ENCODE measurements around the gene DTX2. TPM values are rescaled to one million over a fixed set of nuclear protein-coding genes. Genes with fewer than 3 reads are reported as not detected.
"Not testable (repeated sequence)": the region's sequence is repeated elsewhere in the genome, so short reads cannot be mapped to it uniquely, and the experiment has no call there.

DTX2 gene
- total and polyA plus RNA-seq, 2 of the 4 experiments (the other 2 are of a cell fraction) = 1.8 to 7.7 TPM

GRCh38 chr7:76445577-76446008, 15.9 kb upstream of the DTX2 start:
- H2AFZ ChIP-seq (replicated peaks; ENCODE audit: low read length, poor library complexity); intact Hi-C loops (cut with micrococcal nuclease); H4K20me1 ChIP-seq (ENCODE audit: insufficient read depth, low read length); H3K9me3 ChIP-seq (ENCODE audit: control insufficient read depth, insufficient read depth, low read length); H2AK9ac ChIP-seq (replicated peaks; ENCODE audit: low read depth, low read length, poor library complexity); H3K9me1 ChIP-seq (ENCODE audit: insufficient read depth, low read length); dilution Hi-C loops (cut with HindIII; ENCODE audit: low sequenced_read_pairs, unreplicated experiment); POLR2A ChIA-PET (ENCODE audit: unreplicated experiment); H3K27me3 ChIP-seq (ENCODE audit: control insufficient read depth, insufficient read depth, low read length); BruUV-seq (replicated peaks); H3K79me1 ChIP-seq (ENCODE audit: low read depth in 1 of 2, low read length in 2 of 2); H3K36me3 ChIP-seq (ENCODE audit: control insufficient read depth, insufficient read depth, low read length); in situ Hi-C loops (cut with MboI; ENCODE audit: low sequenced_read_pairs); H3K4me1 ChIP-seq (ENCODE audit: control insufficient read depth, insufficient read depth, low read length); H3K4me3 ChIP-seq (ENCODE audit: insufficient read depth, low read depth, low read length); CTCF ChIA-PET: not testable (repeated sequence)
- H2BK5ac ChIP-seq (ENCODE audit: low read depth, low read length, poor library complexity, severe bottlenecking) = peak overlapping the region; percentile 93
- DNase-seq (peak; percentile 73), ATAC-seq (ENCODE audit: low read depth) (peak; percentile 89)
- H2BK20ac ChIP-seq (ENCODE audit: low read depth, low read length) = peak overlapping the region; percentile 96
- WGBS, 2 experiments (ENCODE audit: extremely low coverage in 2 of 2, insufficient read length in 1 of 2) = no CpG with 5 or more reads among the region's 5 CpGs
- H3K14ac ChIP-seq (replicated peaks; ENCODE audit: low read depth, low read length) = peak overlapping the region; percentile 99
- H3K27ac ChIP-seq (ENCODE audit: insufficient read depth, low read length) = peak overlapping the region; percentile 91
- peak overlapping the region; percentile 85 to 99 for H4K8ac ChIP-seq (ENCODE audit: low read depth in 2 of 2, low read length in 2 of 2)
- H4K5ac ChIP-seq (ENCODE audit: low read depth, low read length) = peak overlapping the region; percentile 58; the same call in 1 of the 2 replicates
- peak overlapping the region; percentile 69; the same call in 2 of the 3 replicates for H2BK15ac ChIP-seq (ENCODE audit: low read depth, low read length)
- H4K91ac ChIP-seq (ENCODE audit: insufficient read depth, low read depth, low read length) = peak overlapping the region; percentile 95
- H3K9ac ChIP-seq (ENCODE audit: low read depth, low read length) = peak overlapping the region; percentile 70; the same call in 1 of the 2 replicates
- peak overlapping the region; percentile 91 for H3K4ac ChIP-seq (ENCODE audit: low read depth, low read length)
- peak overlapping the region; percentile 73; the same call in 1 of the 2 replicates for H3K18ac ChIP-seq (ENCODE audit: low read depth, low read length)
- H3K56ac ChIP-seq (ENCODE audit: extremely low read depth, insufficient read depth, low read length) = peak overlapping the region; percentile 90
- H2BK120ac ChIP-seq (ENCODE audit: low read depth, low read length) = peak overlapping the region; percentile 97
- peak overlapping the region; percentile 93; the same call in 1 of the 2 replicates for H3K23ac ChIP-seq (ENCODE audit: low read depth, low read length)
- H3K4me2 ChIP-seq (ENCODE audit: low read depth, low read length) = peak overlapping the region; percentile 49
- peak overlapping the region; percentile 85 for H2AK5ac ChIP-seq (ENCODE audit: low read depth, low read length)

- H3K23ac ChIP-seq (ENCODE audit: low read depth, low read length); H3K9ac ChIP-seq (ENCODE audit: low read depth, low read length); H4K91ac ChIP-seq (ENCODE audit: insufficient read depth, low read depth, low read length); CTCF ChIA-PET; H3K36me3 ChIP-seq (ENCODE audit: control insufficient read depth, insufficient read depth, low read length); H3K9me3 ChIP-seq (ENCODE audit: control insufficient read depth, insufficient read depth, low read length); H4K8ac ChIP-seq (ENCODE audit: low read depth in 2 of 2, low read length in 2 of 2); in situ Hi-C loops (cut with MboI; ENCODE audit: low sequenced_read_pairs); H2BK15ac ChIP-seq (ENCODE audit: low read depth, low read length); H3K18ac ChIP-seq (ENCODE audit: low read depth, low read length); H3K4me1 ChIP-seq (ENCODE audit: control insufficient read depth, insufficient read depth, low read length); H2AK9ac ChIP-seq (replicated peaks; ENCODE audit: low read depth, low read length, poor library complexity); H3K4me2 ChIP-seq (ENCODE audit: low read depth, low read length); H2BK20ac ChIP-seq (ENCODE audit: low read depth, low read length); H2BK5ac ChIP-seq (ENCODE audit: low read depth, low read length, poor library complexity, severe bottlenecking); H3K14ac ChIP-seq (replicated peaks; ENCODE audit: low read depth, low read length); H4K20me1 ChIP-seq (ENCODE audit: insufficient read depth, low read length); POLR2A ChIA-PET (ENCODE audit: unreplicated experiment); H3K27me3 ChIP-seq (ENCODE audit: control insufficient read depth, insufficient read depth, low read length); BruUV-seq (replicated peaks); H2BK120ac ChIP-seq (ENCODE audit: low read depth, low read length); DNase-seq; H3K79me1 ChIP-seq (ENCODE audit: low read depth in 1 of 2, low read length in 2 of 2); H3K4me3 ChIP-seq (ENCODE audit: insufficient read depth, low read depth, low read length); H3K4ac ChIP-seq (ENCODE audit: low read depth, low read length); intact Hi-C loops (cut with micrococcal nuclease); dilution Hi-C loops (cut with HindIII; ENCODE audit: low sequenced_read_pairs, unreplicated experiment); H3K9me1 ChIP-seq (ENCODE audit: insufficient read depth, low read length); H4K5ac ChIP-seq (ENCODE audit: low read depth, low read length); H2AK5ac ChIP-seq (ENCODE audit: low read depth, low read length); H2AFZ ChIP-seq (replicated peaks; ENCODE audit: low read length, poor library complexity); H3K56ac ChIP-seq (ENCODE audit: extremely low read depth, insufficient read depth, low read length); H3K27ac ChIP-seq (ENCODE audit: insufficient read depth, low read length): not testable (repeated sequence)
- WGBS, 2 experiments (ENCODE audit: extremely low coverage in 2 of 2, insufficient read length in 1 of 2) = no CpG with 5 or more reads among the region's 4 CpGs
- ATAC-seq (ENCODE audit: low read depth) = 0 out of 2 replicates have a peak, but pooled peaks have one; percentile 15
Measured at GRCh38 chr7:76457017-76457416, 4.5 kb upstream of the DTX2 start.

All from IMR-90 (cell line).